Panc1 (cell line): ENCODE data around the gene TSKU. TPM values are rescaled to one million over a fixed set of nuclear protein-coding genes. Genes with fewer than 3 reads are reported as not detected.

Experiments
- ATAC-seq: fragments of 200-7000 bp; cut with Tn5 transposase; 2 replicates; pipeline ENCODE4 v1.9.1; 2020; ENCODE audit warnings: mild to moderate bottlenecking, moderate library complexity
- BruUV-seq: library from RNA; stranded (reverse); fragments of 400-500 nt; replicated peaks from 2 replicates; lab custom pipeline; 2021; lab: Mats Ljungman, UMichigan
- CTCF ChIA-PET: fragments of 300-600 bp; sonication (Branson Sonifier 250); formaldehyde crosslinking; loops from one replicate; lab custom pipeline; 2022; ENCODE audit warnings: antibody characterized with exemption; lab: Charles Lee
- POLR2A ChIA-PET: fragments of 300-600 bp; sonication (Branson Sonifier 250); formaldehyde crosslinking; loops from one replicate; lab custom pipeline; 2022; ENCODE audit warnings: antibody characterized with exemption; lab: Charles Lee
- DNase-seq: peaks from one replicate; pipeline ENCODE4 v3.0.0-alpha.2; 2010; ENCODE audit warnings: low read depth, low spot score
- H3K27ac ChIP-seq: 2 replicates; pipeline ENCODE4 v1.5.1; 2011; ENCODE audit warnings: mild to moderate bottlenecking, low read length, inconsistent platforms
- H3K27me3 ChIP-seq: fragments of 200-500 bp; sonication (Bioruptor generic); 2 replicates; pipeline ENCODE4 v1.6.0; 2014; ENCODE audit warnings: low read length, inconsistent platforms; ENCODE audit not compliant: control insufficient read depth, insufficient read depth
- H3K36me3 ChIP-seq: fragments of 200-500 bp; sonication (Bioruptor generic); 2 replicates; pipeline ENCODE4 v1.5.1; 2014; ENCODE audit warnings: inconsistent platforms, mild to moderate bottlenecking, low read length, moderate library complexity; ENCODE audit not compliant: control insufficient read depth, insufficient read depth
- H3K4me1 ChIP-seq: 2 replicates; pipeline ENCODE4 v1.5.1; 2011; ENCODE audit warnings: inconsistent platforms, mild to moderate bottlenecking, low read length, moderate library complexity; ENCODE audit not compliant: control insufficient read depth, insufficient read depth
- H3K4me3 ChIP-seq, 2 experiments: 2 replicates each; pipeline ENCODE4 v1.5.1; 2011 to 2012; ENCODE audit warnings: low read depth in 2 of 2, low read length in 2 of 2, mild to moderate bottlenecking in 2 of 2, inconsistent platforms in 1 of 2, moderate library complexity in 1 of 2
- H3K9me3 ChIP-seq: fragments of 200-500 bp; sonication (Bioruptor generic); 2 replicates; pipeline ENCODE4 v1.5.1; 2014; ENCODE audit warnings: low read depth, mild to moderate bottlenecking, inconsistent platforms, low read length, moderate library complexity; ENCODE audit not compliant: control insufficient read depth, insufficient read depth
- CTCF ChIP-seq: fragments of 450-650 bp; IDR thresholded peaks from 2 replicates; pipeline ENCODE4 v1.5.1; 2017; ENCODE audit warnings: mild to moderate bottlenecking
- POLR2AphosphoS5 ChIP-seq: IDR thresholded peaks from 2 replicates; pipeline ENCODE4 v1.6.1; 2012; ENCODE audit warnings: mild to moderate bottlenecking, low read depth, low read length, moderate library complexity
- SIN3A ChIP-seq: IDR thresholded peaks from 2 replicates; pipeline ENCODE4 v1.6.1; 2012; ENCODE audit warnings: low read depth, mild to moderate bottlenecking, low read length, moderate library complexity, borderline replicate concordance; ENCODE audit not compliant: insufficient read depth
- TCF7L2 ChIP-seq: IDR thresholded peaks from 2 replicates; pipeline ENCODE4 v1.6.1; 2011; ENCODE audit warnings: mild to moderate bottlenecking, low read depth, low read length, inconsistent platforms
- in situ Hi-C: cut with HindIII; loops from 2 replicates; pipeline ENCODE4 v1.10.0; 2016; ENCODE audit warnings: low sequenced_read_pairs, low pct_unique_long_range_greater_than_20kb
- intact Hi-C: fragments of 100-400 bp; cut with micrococcal nuclease; formaldehyde crosslinking; loops from one replicate; pipeline ENCODE4 v1.10.0; 2022; ENCODE audit not compliant: unreplicated experiment
- total RNA-seq: library from RNA; stranded (reverse); gene quantifications from one replicate; pipeline ENCODE4 v1.2.1, GENCODE V29; 2021; ENCODE audit not compliant: unreplicated experiment
- TF ChIP-seq, protein P1 (sequence below), 2 experiments: IDR thresholded peaks; 2 replicates each; pipeline ENCODE4 v1.6.1; 2011 to 2012; ENCODE audit warnings: low read depth in 2 of 2, control low read depth in 1 of 2, low read length in 1 of 2, mild to moderate bottlenecking in 1 of 2, moderate library complexity in 1 of 2; ENCODE audit not compliant: insufficient read depth in 1 of 2

TSKU gene
- total RNA-seq, 1 experiment from 2014 or later, result 31.4 TPM

DNA sequence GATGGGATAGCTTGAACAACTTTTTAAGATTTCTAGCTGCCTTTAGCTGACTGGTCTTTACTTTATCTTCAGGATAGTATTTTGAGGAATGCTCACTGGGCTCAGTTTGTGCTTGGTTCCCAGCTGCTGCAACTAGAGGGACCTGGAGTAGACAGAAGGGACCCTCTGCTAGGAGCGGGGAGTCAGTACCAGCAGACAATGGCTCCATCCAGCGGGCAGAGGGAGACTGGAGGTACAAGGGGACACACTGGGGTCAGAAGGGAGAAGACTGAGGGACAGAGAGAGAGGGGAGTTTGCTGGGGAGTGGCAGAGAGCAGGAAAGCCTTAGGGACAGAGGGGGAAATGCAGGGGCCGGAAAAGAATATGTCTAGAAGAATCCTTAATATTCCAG, 55.5 kb downstream of the TSKU start:
- intact Hi-C loops (no loop called here), in situ Hi-C loops (loop anchor here (10.0 kb wide), 1 partner anchor 116 kb away; no protein-coding TSS in a partner anchor)
- DNase-seq, result no peak
- Histone ChIP-seq H3K36me3 (no peaks in the 10 kb centered on the region), H3K4me3 (no peak overlapping the region), H3K27ac (no peak overlapping the region), H3K27me3 (peaks cover 3% of the 10 kb centered on the region; the same call in 1 of the 2 replicates), H3K9me3 (no peaks in the 10 kb centered on the region), H3K4me1 (peaks cover 3% of the 10 kb centered on the region; the same call in 1 of the 2 replicates)
- peak; percentile 77 for TF ChIP-seq CTCF
- no peak for TF ChIP-seq TCF7L2
- POLR2A ChIA-PET, result interaction anchor here (0.6 to 0.7 kb wide), 2 partner anchors 17 to 1239 kb away, joined by 3 read pairs; no protein-coding TSS in a partner anchor
- CTCF ChIA-PET, result no interaction called here
- no TSS peak for BruUV-seq
- peak; percentile 81 for ATAC-seq

- intact Hi-C loops, result no loop called here
- DNase-seq, result no peak
- H3K27ac ChIP-seq, result no peak overlapping the region
Observed at GRCh38 chr11:76839311-76839710, 56.2 kb downstream of the TSKU start.

More at GRCh38 chr11:76839311-76839710, 56.2 kb downstream of the TSKU start:
- H3K9me3 ChIP-seq, result no peaks in the 10 kb centered on the region
- H3K36me3 ChIP-seq, result no peaks in the 10 kb centered on the region
- ChIA-PET CTCF (no interaction called here), POLR2A (no interaction called here)
- H3K4me3 ChIP-seq, result no peak overlapping the region
- peaks cover 3% of the 10 kb centered on the region; the same call in 1 of the 2 replicates for H3K4me1 ChIP-seq
- no TSS peak for BruUV-seq
- in situ Hi-C loops, result loop anchor here (10.0 kb wide), 1 partner anchor 115 kb away; no protein-coding TSS in a partner anchor
- H3K27me3 ChIP-seq, result peaks cover 3% of the 10 kb centered on the region; the same call in 1 of the 2 replicates
- no peak for TF ChIP-seq SIN3A
- TF ChIP-seq CTCF, result no peak
- TF ChIP-seq TCF7L2, result no peak
- TF ChIP-seq POLR2AphosphoS5, result no peak
- TF ChIP-seq, protein P1, sequence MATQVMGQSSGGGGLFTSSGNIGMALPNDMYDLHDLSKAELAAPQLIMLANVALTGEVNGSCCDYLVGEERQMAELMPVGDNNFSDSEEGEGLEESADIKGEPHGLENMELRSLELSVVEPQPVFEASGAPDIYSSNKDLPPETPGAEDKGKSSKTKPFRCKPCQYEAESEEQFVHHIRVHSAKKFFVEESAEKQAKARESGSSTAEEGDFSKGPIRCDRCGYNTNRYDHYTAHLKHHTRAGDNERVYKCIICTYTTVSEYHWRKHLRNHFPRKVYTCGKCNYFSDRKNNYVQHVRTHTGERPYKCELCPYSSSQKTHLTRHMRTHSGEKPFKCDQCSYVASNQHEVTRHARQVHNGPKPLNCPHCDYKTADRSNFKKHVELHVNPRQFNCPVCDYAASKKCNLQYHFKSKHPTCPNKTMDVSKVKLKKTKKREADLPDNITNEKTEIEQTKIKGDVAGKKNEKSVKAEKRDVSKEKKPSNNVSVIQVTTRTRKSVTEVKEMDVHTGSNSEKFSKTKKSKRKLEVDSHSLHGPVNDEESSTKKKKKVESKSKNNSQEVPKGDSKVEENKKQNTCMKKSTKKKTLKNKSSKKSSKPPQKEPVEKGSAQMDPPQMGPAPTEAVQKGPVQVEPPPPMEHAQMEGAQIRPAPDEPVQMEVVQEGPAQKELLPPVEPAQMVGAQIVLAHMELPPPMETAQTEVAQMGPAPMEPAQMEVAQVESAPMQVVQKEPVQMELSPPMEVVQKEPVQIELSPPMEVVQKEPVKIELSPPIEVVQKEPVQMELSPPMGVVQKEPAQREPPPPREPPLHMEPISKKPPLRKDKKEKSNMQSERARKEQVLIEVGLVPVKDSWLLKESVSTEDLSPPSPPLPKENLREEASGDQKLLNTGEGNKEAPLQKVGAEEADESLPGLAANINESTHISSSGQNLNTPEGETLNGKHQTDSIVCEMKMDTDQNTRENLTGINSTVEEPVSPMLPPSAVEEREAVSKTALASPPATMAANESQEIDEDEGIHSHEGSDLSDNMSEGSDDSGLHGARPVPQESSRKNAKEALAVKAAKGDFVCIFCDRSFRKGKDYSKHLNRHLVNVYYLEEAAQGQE (IDR thresholded peaks at IDR 0.05; ENCODE audit: insufficient read depth in 1 of 2, low read depth in 2 of 2, low read length in 1 of 2), result no peak
- 0 out of 2 replicates have a peak, but pooled peaks have one; percentile 13 for ATAC-seq
